Measurements from ENCODE around the gene MAN2A1.
A peak's percentile ranks its signal among the peaks of the same experiment; 100 is the strongest.

The MAN2A1 gene

GRCh38 chr5:109708813-109709212 is 19.1 kb downstream of the MAN2A1 start:
- DNase-seq, result no peak

- no peak for DNase-seq
These were observed 19.5 kb downstream of the MAN2A1 start for GRCh38 chr5:109709225-109709624.

- no peak for DNase-seq
These were observed 21.9 kb downstream of the MAN2A1 start for GRCh38 chr5:109711673-109712072.

DNA sequence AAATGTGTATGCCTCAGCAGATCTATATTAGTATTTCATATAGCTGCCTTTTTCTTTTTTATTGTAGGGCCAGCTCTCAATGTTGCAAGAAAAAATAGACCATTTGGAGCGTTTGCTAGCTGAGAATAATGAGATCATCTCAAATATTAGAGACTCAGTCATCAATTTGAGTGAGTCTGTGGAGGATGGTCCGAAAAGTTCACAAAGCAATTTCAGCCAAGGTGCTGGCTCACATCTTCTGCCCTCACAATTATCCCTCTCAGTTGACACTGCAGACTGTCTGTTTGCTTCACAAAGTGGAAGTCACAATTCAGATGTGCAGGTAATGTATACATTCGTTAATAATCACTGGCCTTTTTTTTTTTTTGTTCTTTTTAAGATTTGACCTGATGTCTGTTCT is 23.7 kb downstream of the MAN2A1 start:
- no peak for DNase-seq

- DNase-seq, result no peak
These were observed 24.9 kb downstream of the MAN2A1 start for GRCh38 chr5:109714592-109714991.

GRCh38 chr5:109718216-109718615 is 28.5 kb downstream of the MAN2A1 start:
- DNase-seq, result no peak

GRCh38 chr5:109718632-109719031 is 28.9 kb downstream of the MAN2A1 start:
- DNase-seq, result no peak

GRCh38 chr5:109719978-109720377 is 30.3 kb downstream of the MAN2A1 start:
- DNase-seq, result no peak

DNA sequence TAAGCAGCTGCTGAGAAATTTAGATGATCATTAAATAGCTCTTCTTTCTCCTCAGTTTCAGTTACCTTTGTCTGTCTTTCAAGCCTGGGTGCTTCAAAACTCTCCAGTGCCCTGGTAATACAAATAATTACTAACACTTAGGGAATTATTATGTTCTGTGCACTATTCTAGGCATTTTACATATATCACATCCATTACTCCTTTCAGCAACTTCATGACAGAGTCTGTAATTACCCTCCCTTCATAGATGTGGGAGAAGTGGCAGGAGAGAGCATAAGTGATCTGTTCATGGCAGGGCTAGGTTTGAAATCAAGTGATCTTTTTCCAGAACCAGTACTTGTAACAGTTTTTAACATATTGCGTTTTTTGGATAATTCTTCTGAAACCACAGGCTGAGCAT is 32.0 kb downstream of the MAN2A1 start:
- DNase-seq, result no peak

GRCh38 chr5:109723606-109724005 is 33.9 kb downstream of the MAN2A1 start:
- no peak for DNase-seq

DNA sequence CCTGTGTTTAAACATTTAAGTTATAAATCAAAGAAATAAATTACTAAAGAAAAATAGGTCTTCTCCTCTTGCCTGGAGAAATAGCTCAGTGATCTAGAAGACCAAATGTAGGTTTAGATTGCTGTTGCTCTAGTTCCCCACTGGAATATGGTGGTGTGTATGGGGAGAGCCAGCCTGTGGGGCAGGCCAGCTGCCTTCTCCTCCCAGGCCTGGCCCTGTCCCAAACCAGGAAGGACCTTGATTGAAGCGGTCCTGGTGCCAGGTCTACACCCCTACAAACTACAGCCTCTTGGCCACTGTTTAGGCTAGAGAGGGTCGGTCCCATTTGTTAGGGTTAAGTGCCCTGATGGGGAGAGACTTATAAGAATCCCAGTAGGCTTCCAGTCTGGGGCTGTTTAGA is 35.4 kb downstream of the MAN2A1 start:
- no peak for DNase-seq

- no peak for DNase-seq
These were observed 50.3 kb downstream of the MAN2A1 start for GRCh38 chr5:109739741-109740728.

GRCh38 chr5:109740966-109741365 is 51.2 kb downstream of the MAN2A1 start:
- DNase-seq, result no peak

GRCh38 chr5:109741390-109741789 is 51.7 kb downstream of the MAN2A1 start:
- no peak for DNase-seq

- peak; percentile 72 for DNase-seq
These were observed 53.4 kb downstream of the MAN2A1 start for GRCh38 chr5:109743041-109743531.

DNA sequence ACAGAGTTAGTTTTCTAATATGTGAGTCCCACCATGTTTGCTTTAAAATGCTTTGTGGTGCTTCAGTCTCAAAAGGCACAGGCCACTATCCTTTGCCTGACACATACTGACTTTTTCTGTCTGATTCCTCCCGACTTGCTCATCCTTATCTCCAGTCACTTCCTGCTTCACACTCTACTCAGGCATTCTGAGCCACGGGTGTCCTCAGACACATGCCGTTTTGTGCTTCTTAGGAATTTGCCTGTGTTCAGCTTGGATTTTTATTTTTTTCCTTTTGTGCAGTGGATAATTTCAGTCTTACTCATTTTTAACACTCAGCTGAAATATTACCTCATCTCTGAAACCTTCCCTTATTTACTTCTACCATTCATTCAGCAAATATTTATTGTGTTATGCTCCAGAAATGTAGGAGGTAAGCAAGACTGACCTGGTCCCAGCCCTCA is 54.1 kb downstream of the MAN2A1 start:
- no peak for DNase-seq

DNA sequence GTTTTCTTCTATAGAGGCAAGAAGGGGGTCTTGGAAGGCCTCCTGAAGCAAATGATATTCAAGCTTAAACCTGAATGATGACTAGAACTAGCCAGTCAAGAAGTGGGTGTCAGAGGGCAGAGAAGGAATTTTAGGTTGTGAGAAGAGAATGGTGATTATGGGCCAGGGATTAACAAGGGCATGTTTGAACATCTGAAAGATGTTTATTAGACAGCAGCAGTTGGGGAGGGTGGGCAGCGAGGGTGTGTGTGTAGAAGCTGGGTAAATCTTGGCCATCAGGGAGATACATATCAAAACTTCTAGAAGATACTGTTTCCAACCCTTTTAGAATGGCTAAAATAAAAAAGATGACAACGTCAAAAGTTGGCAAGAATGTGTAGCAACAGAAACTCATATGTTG is 54.5 kb downstream of the MAN2A1 start:
- DNase-seq, result no peak

DNA sequence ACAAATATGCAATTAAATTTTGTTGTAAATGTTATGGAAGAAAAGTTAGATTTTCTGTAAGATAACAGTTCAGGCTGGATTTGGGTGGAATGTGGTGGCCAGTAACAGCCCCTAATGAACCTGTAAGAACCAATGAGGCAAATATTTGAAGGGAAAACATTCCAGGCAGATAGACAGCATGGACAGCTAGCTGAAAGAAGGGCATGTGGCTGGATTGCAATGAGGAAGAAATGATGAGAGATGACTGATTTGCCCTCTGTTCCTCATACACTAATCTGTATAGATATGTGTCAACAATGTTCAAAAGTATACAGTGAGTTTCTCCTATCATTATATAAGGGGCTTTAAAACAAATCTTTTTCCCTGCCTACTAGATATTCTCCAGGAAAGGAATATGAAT is 58.8 kb downstream of the MAN2A1 start:
- peak; percentile 30 for DNase-seq

DNA sequence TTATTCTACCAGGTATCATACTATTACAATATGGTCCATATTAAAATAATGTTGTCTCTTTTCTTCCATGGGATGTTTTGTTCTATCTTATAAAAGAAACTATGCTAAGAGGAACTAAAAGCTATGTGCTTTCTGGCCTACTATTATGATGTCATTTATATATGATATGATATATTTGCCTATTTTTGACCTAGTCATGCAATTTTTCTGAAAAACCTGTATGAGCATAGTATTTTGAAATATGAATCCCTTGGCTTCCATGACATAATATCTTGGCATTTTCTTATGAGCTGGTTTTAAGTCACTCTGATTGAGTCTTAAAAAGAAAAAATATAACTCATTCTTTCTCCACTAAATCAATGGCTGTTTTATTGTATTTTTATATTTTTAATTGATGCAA is 60.7 kb downstream of the MAN2A1 start:
- peak; percentile 64 for DNase-seq

DNA sequence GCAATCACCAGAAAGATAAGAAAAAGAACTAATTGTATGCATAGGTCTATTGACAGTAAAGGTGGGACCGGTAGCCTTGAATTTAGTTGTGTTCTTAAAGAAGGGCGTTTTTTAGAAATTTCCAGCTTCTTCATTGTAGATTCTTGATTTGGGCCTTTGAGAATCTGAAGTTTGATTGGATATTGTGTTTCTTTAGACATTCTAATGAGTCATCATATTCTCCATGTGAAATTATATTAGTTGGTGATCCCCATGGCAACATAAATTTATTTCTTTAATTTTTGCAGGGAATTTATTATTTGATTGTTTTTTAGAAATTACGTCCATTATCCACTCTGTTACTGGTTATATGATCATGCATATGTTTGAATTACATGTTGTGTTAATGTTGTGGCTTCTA is 63.6 kb downstream of the MAN2A1 start:
- DNase-seq, result no peak

DNA sequence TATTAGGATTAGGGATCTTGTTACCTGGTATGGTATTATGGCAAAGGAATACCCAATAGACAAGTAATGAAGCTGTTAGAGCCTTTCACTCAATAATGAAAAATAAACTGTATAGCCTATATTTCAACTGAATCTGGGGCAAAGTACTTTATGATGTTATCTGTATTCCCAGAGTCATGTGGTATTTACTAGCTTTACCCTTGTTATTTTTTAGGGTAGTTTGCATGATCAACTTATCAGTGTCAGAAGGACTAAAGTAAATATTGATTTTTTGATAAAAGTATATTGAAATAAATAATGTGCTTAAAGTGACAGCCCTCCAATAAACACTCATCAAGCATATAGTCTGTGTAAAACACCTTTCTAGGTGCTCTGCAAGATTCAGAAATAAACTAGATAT is 64.6 kb downstream of the MAN2A1 start:
- no peak for DNase-seq

DNA sequence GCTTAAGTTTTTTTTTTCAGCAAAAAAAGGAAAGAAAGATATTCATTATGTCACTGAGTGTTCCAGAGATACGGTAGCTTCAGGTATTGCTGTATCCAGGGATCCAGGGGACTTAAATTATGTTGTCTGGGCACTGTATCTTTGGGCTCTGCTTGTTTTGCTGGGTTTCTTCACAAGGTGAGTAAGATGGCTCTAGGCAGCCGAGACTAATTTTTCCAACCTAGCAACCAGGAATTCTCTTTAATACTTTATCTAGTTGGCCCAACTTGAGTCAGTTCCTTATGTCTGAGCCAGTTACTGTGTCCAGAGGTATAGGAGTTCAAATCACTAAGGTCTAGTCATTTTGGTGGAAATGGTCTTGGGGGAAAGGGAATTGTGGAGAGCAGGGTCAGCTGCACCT is 66.0 kb downstream of the MAN2A1 start:
- DNase-seq, result no peak

DNA sequence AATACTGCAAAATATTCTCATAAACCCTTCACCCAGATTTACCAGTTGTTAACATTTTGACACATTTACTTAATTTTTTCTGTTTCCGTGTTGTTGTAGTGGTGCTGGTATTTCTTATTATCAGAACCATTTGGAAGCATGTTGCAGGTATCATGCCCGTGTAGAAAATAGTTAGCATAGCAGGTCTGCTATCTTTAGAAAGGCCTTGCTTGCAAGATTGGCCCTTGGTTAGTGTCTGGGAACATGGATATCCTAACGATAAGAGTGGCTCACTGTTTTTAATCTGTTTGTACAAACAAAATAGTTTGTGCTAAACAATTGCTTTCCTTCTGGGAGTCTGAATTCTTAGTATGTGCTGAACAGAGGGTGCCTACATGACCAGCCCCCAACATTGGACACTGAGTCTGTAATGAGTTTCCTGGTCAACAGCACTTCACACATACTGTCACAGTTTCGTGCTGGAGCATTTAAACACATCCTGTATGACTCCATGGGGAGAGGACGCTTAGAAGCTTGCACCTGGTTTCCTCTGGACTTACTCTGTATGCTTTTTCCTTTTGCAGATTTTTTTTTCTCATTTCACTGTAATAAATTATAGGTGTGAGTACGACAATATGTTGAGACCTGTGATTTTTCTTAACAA is 66.9 kb downstream of the MAN2A1 start:
- DNase-seq, result no peak

- no peak for DNase-seq
These were observed 67.8 kb downstream of the MAN2A1 start for GRCh38 chr5:109757490-109757889.
